NCI-H524 treated with DMSO at 0.1 percent for 48 hours (cell line): ENCODE data around the gene OR5K2.
A peak's percentile ranks its signal among the peaks of the same experiment; 100 is the strongest.

Experiments used
- DNase-seq: peaks from one replicate; lab custom pipeline; 2025; lab: John Stamatoyannopoulos, UW

Gene OR5K2

GRCh38 chr3:98497381-98497780 is at the start of gene OR5K2:
Gene OR5K2, plus strand, starts transcription at chr3:98497681. Its CDS starts 0 bp downstream, at chr3:98497681.
- no peak for DNase-seq

- no peak for DNase-seq
Measured at GRCh38 chr3:98449606-98450193, 47.8 kb upstream of the OR5K2 start.

- DNase-seq = no peak
Measured at GRCh38 chr3:98450372-98450771, 47.1 kb upstream of the OR5K2 start.

- no peak for DNase-seq
Measured at GRCh38 chr3:98453827-98454226, 43.7 kb upstream of the OR5K2 start.

- DNase-seq = no peak
Measured at GRCh38 chr3:98454929-98455328, 42.6 kb upstream of the OR5K2 start.

- DNase-seq = no peak
Measured at GRCh38 chr3:98457543-98457942, 39.9 kb upstream of the OR5K2 start.

- no peak for DNase-seq
Measured at GRCh38 chr3:98460220-98460619, 37.3 kb upstream of the OR5K2 start.

GRCh38 chr3:98462901-98463300 is 34.6 kb upstream of the OR5K2 start, which contains the start of gene OR5K1:
Gene OR5K1, plus strand, starts transcription at chr3:98463201. Its CDS starts 6,376 bp downstream, at chr3:98469577.
- DNase-seq = no peak

- no peak for DNase-seq
Measured at GRCh38 chr3:98482717-98483482, 14.6 kb upstream of the OR5K2 start.

GRCh38 chr3:98483626-98484025 is 13.9 kb upstream of the OR5K2 start:
- no peak for DNase-seq

- DNase-seq = no peak
Measured at GRCh38 chr3:98500019-98500418, 2.5 kb downstream of the OR5K2 start.

- DNase-seq = no peak
Measured at GRCh38 chr3:98501270-98501669, 3.8 kb downstream of the OR5K2 start.

GRCh38 chr3:98501863-98502576 is 4.5 kb downstream of the OR5K2 start:
- no peak for DNase-seq

- DNase-seq = no peak
Measured at GRCh38 chr3:98504539-98504938, 7.1 kb downstream of the OR5K2 start.

- no peak for DNase-seq
Measured at GRCh38 chr3:98508582-98508981, 11.1 kb downstream of the OR5K2 start.

GRCh38 chr3:98512576-98512975 is 15.1 kb downstream of the OR5K2 start:
- DNase-seq = no peak

GRCh38 chr3:98513091-98513511 is 15.6 kb downstream of the OR5K2 start:
- no peak for DNase-seq

- DNase-seq = no peak
Measured at GRCh38 chr3:98513736-98514135, 16.3 kb downstream of the OR5K2 start.

GRCh38 chr3:98514948-98515347 is 17.5 kb downstream of the OR5K2 start:
- DNase-seq = no peak

GRCh38 chr3:98518816-98519215 is 21.3 kb downstream of the OR5K2 start:
- no peak for DNase-seq

- no peak for DNase-seq
Measured at GRCh38 chr3:98519351-98519750, 21.9 kb downstream of the OR5K2 start.

- DNase-seq = peak; percentile 37
Measured at GRCh38 chr3:98521897-98522543, 24.5 kb downstream of the OR5K2 start.
